Endothelial cell of umbilical vein (primary cell): ENCODE measurements around the gene EPN3. TPM values are rescaled to one million over a fixed set of nuclear protein-coding genes. Genes with fewer than 3 reads are reported as not detected.

Source experiments
- BruUV-seq: library from RNA; stranded (reverse); fragments of 400-500 nt; replicated peaks from 2 replicates; lab custom pipeline; 2021; lab: Mats Ljungman, UMichigan
- CTCF ChIA-PET: fragments of 300-600, 350-600 bp; sonication (Branson Sonifier 250); formaldehyde crosslinking; loops from one replicate; lab custom pipeline; 2021; ENCODE audit warnings: antibody characterized with exemption, inconsistent platforms; lab: Charles Lee
- POLR2A ChIA-PET: fragments of 300-600, 350-600 bp; sonication (Branson Sonifier 250); formaldehyde crosslinking; loops from one replicate; lab custom pipeline; 2021; ENCODE audit warnings: antibody characterized with exemption, inconsistent platforms; lab: Charles Lee
- DNase-seq: peaks from one replicate; pipeline ENCODE4 v3.0.0-alpha.2; 2011; ENCODE audit warnings: low read depth, low spot score
- FAIRE-seq: peaks from 2 replicates; lab custom pipeline; 2011; peaks lifted over from hg19 to GRCh38; lab: Jason Lieb, UNC
- H2AFZ ChIP-seq: 2 replicates; pipeline ENCODE4 v1.6.0; 2012; ENCODE audit warnings: low read depth, low read length, control low read depth, inconsistent platforms
- H3K27ac ChIP-seq: 2 replicates; pipeline ENCODE4 v1.5.1; 2011; ENCODE audit warnings: low read depth, mild to moderate bottlenecking, control low read depth, low read length, moderate library complexity; ENCODE audit not compliant: insufficient read depth
- H3K27me3 ChIP-seq, 2 experiments: 2 replicates each; pipeline versions ENCODE4 v1.6.0 to v1.6.1; 2011; ENCODE audit warnings: low read length in 2 of 2, mixed read lengths in 1 of 2; ENCODE audit not compliant: control insufficient read depth in 2 of 2, insufficient read depth in 2 of 2
- H3K36me3 ChIP-seq, 2 experiments: 2 replicates in 1 of 2; 3 replicates in 1 of 2; pipeline ENCODE4 v1.5.1; 2011; ENCODE audit warnings: low read length in 2 of 2, mild to moderate bottlenecking in 1 of 2, moderate library complexity in 1 of 2; ENCODE audit not compliant: control insufficient read depth in 2 of 2, insufficient read depth in 2 of 2; ENCODE audit errors: extremely low read depth in 1 of 2
- H3K4me1 ChIP-seq: 3 replicates; pipeline ENCODE4 v1.5.1; 2011; ENCODE audit warnings: mild to moderate bottlenecking, low read length; ENCODE audit not compliant: control insufficient read depth, insufficient read depth; ENCODE audit errors: extremely low read depth
- H3K4me2 ChIP-seq: 2 replicates; pipeline ENCODE4 v1.6.1; 2011; ENCODE audit warnings: low read length, control low read depth, mixed read lengths; ENCODE audit not compliant: insufficient read depth
- H3K4me3 ChIP-seq, 3 experiments: fragments of 200-600 bp in 1 of 3; sonication (generic), shearing (Covaris generic) in 1 of 3; replicated peaks in 1 of 3; 2 replicates each; pipeline ENCODE4 v1.5.1; 2011 to 2016; ENCODE audit warnings: control low read depth in 3 of 3, low read length in 3 of 3, mild to moderate bottlenecking in 2 of 3, inconsistent platforms in 1 of 3, low read depth in 1 of 3, moderate library complexity in 1 of 3; ENCODE audit not compliant: insufficient read depth in 1 of 3
- H3K79me2 ChIP-seq: 2 replicates; pipeline ENCODE4 v1.6.0; 2012; ENCODE audit warnings: low read length, inconsistent platforms; ENCODE audit not compliant: control insufficient read depth, insufficient read depth
- H3K9ac ChIP-seq: replicated peaks from 2 replicates; pipeline ENCODE3; 2011; ENCODE audit warnings: low read length, control low read depth; ENCODE audit not compliant: insufficient read depth; ENCODE audit errors: extremely low read depth
- H3K9me1 ChIP-seq: replicated peaks from 3 replicates; pipeline ENCODE4 v1.6.0; 2011; ENCODE audit warnings: mild to moderate bottlenecking, low read length; ENCODE audit not compliant: control insufficient read depth, insufficient read depth; ENCODE audit errors: extremely low read depth
- H3K9me3 ChIP-seq: replicated peaks from 2 replicates; pipeline ENCODE4 v1.5.1; 2012; ENCODE audit warnings: low read length, inconsistent platforms; ENCODE audit not compliant: control insufficient read depth, insufficient read depth
- H4K20me1 ChIP-seq: replicated peaks from 2 replicates; pipeline ENCODE3; 2011; ENCODE audit warnings: mild to moderate bottlenecking, low read length; ENCODE audit not compliant: control insufficient read depth, insufficient read depth; ENCODE audit errors: extremely low read depth
- EZH2 ChIP-seq: IDR thresholded peaks from 2 replicates; pipeline ENCODE4 v1.6.1; 2012; ENCODE audit warnings: borderline replicate concordance, low read depth, mild to moderate bottlenecking, moderate library complexity, low read length, inconsistent platforms; ENCODE audit not compliant: severe bottlenecking
- FOS ChIP-seq: IDR thresholded peaks from 2 replicates; pipeline ENCODE4 v1.6.1; 2011; ENCODE audit warnings: mild to moderate bottlenecking, low read length, moderate library complexity, borderline replicate concordance; ENCODE audit not compliant: insufficient read depth
- GATA2 ChIP-seq: IDR thresholded peaks from 2 replicates; pipeline ENCODE4 v1.7.0; 2011; ENCODE audit warnings: low read depth, mild to moderate bottlenecking, moderate library complexity, mixed read lengths, low read length; ENCODE audit not compliant: insufficient read length, insufficient read depth
- JUN ChIP-seq: IDR thresholded peaks from 2 replicates; pipeline ENCODE4 v1.6.1; 2011; ENCODE audit warnings: borderline replicate concordance, low read depth; ENCODE audit not compliant: insufficient read length, insufficient read depth
- MYC ChIP-seq: IDR thresholded peaks from one replicate; pipeline ENCODE4 v1.6.1; 2011; ENCODE audit warnings: mild to moderate bottlenecking, low read depth, low read length
- POLR2A ChIP-seq: IDR thresholded peaks from 2 replicates; pipeline ENCODE4 v1.6.1; 2012; ENCODE audit warnings: low read depth, mild to moderate bottlenecking, control low read depth, low read length
- POLR2AphosphoS5 ChIP-seq: IDR thresholded peaks from 2 replicates; pipeline ENCODE4 v1.6.1; 2012; ENCODE audit warnings: low read depth, mild to moderate bottlenecking, control low read depth, low read length, moderate library complexity; ENCODE audit not compliant: insufficient read depth
- dilution Hi-C: fragments of 300-500 bp; cut with MboI; formaldehyde crosslinking; loops from one replicate; pipeline ENCODE4 v1.15.0; 2019; ENCODE audit warnings: low sequenced_read_pairs; ENCODE audit not compliant: extremely low pct_ligation_motif_present
- intact Hi-C: fragments of 100-400 bp; cut with micrococcal nuclease; formaldehyde crosslinking; loops from one replicate; pipeline ENCODE4 v1.10.0; 2022
- polyA plus RNA-seq, 4 experiments: library from polyadenylated mRNA; depleted of rRNA in 3 of 4; stranded (reverse) in 3 of 4; unstranded in 1 of 4; fragments of >200 nt; gene quantifications; 2 replicates each; pipeline versions ENCODE4 v1.2.1 to v1.2.3, GENCODE V29; 2011 to 2012; ENCODE audit warnings: missing spikeins in 1 of 4
- total RNA-seq: library from RNA; stranded (reverse); gene quantifications from 2 replicates; pipeline ENCODE4 v1.2.3, GENCODE V29; 2021
- TF ChIP-seq, protein P1 (sequence below), 2 donors: IDR thresholded peaks; 1 replicate in 1 of 2; 2 replicates in 1 of 2; pipeline ENCODE4 v1.5.1; 2011; ENCODE audit warnings: low read length in 2 of 2, mild to moderate bottlenecking in 2 of 2, moderate library complexity in 2 of 2, control low read depth in 1 of 2, inconsistent platforms in 1 of 2, low read depth in 1 of 2; ENCODE audit not compliant: insufficient read depth in 1 of 2; ENCODE audit errors: extremely low read depth in 1 of 2
- TF ChIP-seq, protein P2 (sequence below): IDR thresholded peaks from 2 replicates; pipeline ENCODE4 v1.6.1; 2011; ENCODE audit not compliant: insufficient read depth, insufficient read length

EPN3 gene
- total and polyA plus RNA-seq, 2 donors (not counting 3 experiments of a cell fraction or from before 2014, with no cell fraction given), result not detected

DNA sequence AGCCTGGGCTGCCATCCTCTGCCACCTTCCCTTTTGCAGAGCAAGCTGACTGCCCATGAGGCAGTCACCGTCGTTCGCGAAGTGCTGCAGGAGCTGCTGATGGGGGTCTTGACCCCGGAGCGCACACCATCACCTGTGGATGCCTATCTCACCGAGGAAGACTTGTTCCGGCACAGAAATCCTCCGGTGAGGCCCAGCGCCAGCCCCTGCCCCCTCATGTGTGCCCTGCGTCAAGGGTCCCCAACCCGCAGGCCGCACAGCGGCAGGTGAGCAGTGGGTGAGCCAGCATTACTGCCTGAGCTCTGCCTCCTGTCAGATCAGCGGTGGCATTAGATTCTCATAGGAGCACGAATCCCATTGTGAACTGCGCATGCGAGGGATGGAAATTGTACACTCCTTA lies 7.7 kb upstream of the EPN3 start:
- CTCF ChIA-PET, result interaction anchor here (0.6 to 2.2 kb wide), 2 partner anchors 11 to 53 kb away, joined by 3 to 5 read pairs; no protein-coding TSS in a partner anchor
- no peaks in the 10 kb centered on the region for H3K36me3 ChIP-seq
- no peak for FAIRE-seq

More for the DNA sequence above, 7.7 kb upstream of the EPN3 start:
- Histone ChIP-seq H3K9ac (no peak overlapping the region), H2AFZ (no peak overlapping the region), H3K9me1 (no peaks in the 10 kb centered on the region), H3K4me2 (no peak overlapping the region), H3K79me2 (no peaks in the 10 kb centered on the region), H3K27ac (no peak overlapping the region), H3K27me3 (peaks cover 0 to 5% of the 10 kb centered on the region in 2 experiments), H3K4me3 (no peak overlapping the region), H3K4me1 (no peaks in the 10 kb centered on the region), H4K20me1 (no peaks in the 10 kb centered on the region), H3K9me3 (no peaks in the 10 kb centered on the region)
- POLR2A ChIA-PET, result no interaction called here
- dilution Hi-C loops, result no loop called here
- intact Hi-C loops, result no loop called here
- no peak for DNase-seq
- no TSS peak for BruUV-seq
- TF ChIP-seq GATA2 (no peak), POLR2AphosphoS5 (no peak), FOS (no peak), EZH2 (no peak), MYC (no peak), POLR2A (no peak), JUN (no peak)
- TF ChIP-seq, protein P1, sequence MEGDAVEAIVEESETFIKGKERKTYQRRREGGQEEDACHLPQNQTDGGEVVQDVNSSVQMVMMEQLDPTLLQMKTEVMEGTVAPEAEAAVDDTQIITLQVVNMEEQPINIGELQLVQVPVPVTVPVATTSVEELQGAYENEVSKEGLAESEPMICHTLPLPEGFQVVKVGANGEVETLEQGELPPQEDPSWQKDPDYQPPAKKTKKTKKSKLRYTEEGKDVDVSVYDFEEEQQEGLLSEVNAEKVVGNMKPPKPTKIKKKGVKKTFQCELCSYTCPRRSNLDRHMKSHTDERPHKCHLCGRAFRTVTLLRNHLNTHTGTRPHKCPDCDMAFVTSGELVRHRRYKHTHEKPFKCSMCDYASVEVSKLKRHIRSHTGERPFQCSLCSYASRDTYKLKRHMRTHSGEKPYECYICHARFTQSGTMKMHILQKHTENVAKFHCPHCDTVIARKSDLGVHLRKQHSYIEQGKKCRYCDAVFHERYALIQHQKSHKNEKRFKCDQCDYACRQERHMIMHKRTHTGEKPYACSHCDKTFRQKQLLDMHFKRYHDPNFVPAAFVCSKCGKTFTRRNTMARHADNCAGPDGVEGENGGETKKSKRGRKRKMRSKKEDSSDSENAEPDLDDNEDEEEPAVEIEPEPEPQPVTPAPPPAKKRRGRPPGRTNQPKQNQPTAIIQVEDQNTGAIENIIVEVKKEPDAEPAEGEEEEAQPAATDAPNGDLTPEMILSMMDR (IDR thresholded peaks at IDR 0.05; ENCODE audit: extremely low read depth in 1 of 2, insufficient read depth in 1 of 2, low read depth in 1 of 2, low read length in 2 of 2), result no peak
- TF ChIP-seq, protein P2, sequence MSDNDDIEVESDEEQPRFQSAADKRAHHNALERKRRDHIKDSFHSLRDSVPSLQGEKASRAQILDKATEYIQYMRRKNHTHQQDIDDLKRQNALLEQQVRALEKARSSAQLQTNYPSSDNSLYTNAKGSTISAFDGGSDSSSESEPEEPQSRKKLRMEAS, result no peak
